GM12865 (cell line): ENCODE measurements around the gene SCT.

Source experiments
- DNase-seq: peaks from one replicate; pipeline ENCODE4 v3.0.0; 2010; ENCODE audit warnings: low read depth
- H3K4me3 ChIP-seq: 2 replicates; pipeline ENCODE4 v1.5.1; 2011; ENCODE audit warnings: mild to moderate bottlenecking, low read depth, low read length, control low read depth
- CTCF ChIP-seq: IDR thresholded peaks from 2 replicates; pipeline ENCODE4 v1.5.1; 2011; ENCODE audit warnings: low read length, control low read depth, low read depth, inconsistent platforms; ENCODE audit not compliant: insufficient read depth; ENCODE audit errors: missing control alignments

The SCT gene

GRCh38 chr11:613369-613968 is 13.5 kb downstream of the SCT start:
- no peak for TF ChIP-seq CTCF
- peak; percentile 69 for DNase-seq
- peak overlapping the region; percentile 69; the same call in 1 of the 2 replicates for H3K4me3 ChIP-seq

GRCh38 chr11:612961-613300 is 14.1 kb downstream of the SCT start:
- no peak for TF ChIP-seq CTCF
- no peak overlapping the region for H3K4me3 ChIP-seq
- DNase-seq, result no peak

GRCh38 chr11:612201-612960 is 14.6 kb downstream of the SCT start:
- peak; percentile 11 for TF ChIP-seq CTCF
- H3K4me3 ChIP-seq, result no peak overlapping the region
- peak; percentile 64 for DNase-seq

- TF ChIP-seq CTCF, result no peak
- no peak for DNase-seq
- H3K4me3 ChIP-seq, result no peak overlapping the region
These were observed 15.7 kb downstream of the SCT start for GRCh38 chr11:611001-611996.

- H3K4me3 ChIP-seq, result no peak overlapping the region
These were observed 16.7 kb downstream of the SCT start for GRCh38 chr11:610146-610801.

More at GRCh38 chr11:610146-610801, 16.7 kb downstream of the SCT start:
- no peak for TF ChIP-seq CTCF
- no peak for DNase-seq
